Activated CD4-positive, alpha-beta T cell treated with anti-CD3 and anti-CD28 coated beads, Interleukin-2, Interleukin-4, amounts not matched to agents 100 ng/mL and 50 ng/mL, durations not matched to agents 16 hours and 8 hours (primary cell): ENCODE data around the gene NLGN4Y.

Experiments
- DNase-seq: peaks from one replicate; pipeline ENCODE4 v3.0.0-alpha.2; 2020; ENCODE audit warnings: low spot score

NLGN4Y gene

DNA sequence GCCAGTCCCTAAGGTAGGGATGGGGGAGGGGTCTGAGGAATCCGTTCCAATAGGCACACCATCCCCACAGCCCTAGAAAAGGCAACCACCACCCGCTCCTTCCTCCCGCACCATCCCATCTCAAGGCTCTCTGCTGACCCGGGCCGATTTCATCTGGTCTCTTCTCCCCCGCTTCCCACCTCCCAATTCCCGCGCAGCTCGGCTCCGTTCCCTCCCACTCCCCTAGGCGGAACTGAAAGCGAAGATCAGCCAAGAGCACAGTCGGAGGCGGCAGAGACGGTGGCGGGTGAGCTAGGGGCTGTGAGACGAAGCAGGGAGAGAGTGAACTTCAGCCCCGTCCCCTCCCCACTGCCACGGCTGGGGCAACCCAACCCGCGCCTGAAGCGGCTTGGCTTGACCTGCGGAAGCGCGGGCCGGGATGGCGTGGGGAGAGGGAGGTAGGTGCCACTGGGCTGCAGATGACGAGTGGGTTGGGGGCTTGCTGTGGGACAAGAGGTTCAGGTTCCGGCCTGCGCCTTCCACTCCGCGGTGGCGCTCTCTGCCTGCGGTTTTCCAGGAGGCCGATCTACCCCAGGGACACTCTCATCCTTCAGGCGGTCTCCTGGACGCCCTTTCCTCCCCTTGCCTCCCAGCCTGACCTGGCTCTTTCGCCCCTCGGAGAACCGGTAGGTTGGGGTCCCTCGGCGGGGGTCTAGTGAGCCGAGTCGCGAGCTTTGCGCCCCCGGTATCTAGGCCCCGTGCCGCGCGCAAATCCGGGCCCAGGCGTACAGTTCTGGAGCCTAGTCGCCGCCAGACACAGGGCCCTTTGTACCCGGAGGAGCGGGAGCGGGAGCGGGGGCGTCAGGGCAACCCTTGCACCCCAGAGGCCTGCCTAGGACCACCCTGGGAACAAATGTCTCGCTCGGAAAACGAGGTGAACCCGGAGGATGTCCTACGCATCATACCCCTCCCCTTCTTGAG is at the start of gene NLGN4Y:
TSS of gene NLGN4Y (plus strand) at position 258 of the 960 bp plus-strand sequence. CDS start 97,591 bp downstream, outside the sequence.
- DNase-seq, result no peak

DNA sequence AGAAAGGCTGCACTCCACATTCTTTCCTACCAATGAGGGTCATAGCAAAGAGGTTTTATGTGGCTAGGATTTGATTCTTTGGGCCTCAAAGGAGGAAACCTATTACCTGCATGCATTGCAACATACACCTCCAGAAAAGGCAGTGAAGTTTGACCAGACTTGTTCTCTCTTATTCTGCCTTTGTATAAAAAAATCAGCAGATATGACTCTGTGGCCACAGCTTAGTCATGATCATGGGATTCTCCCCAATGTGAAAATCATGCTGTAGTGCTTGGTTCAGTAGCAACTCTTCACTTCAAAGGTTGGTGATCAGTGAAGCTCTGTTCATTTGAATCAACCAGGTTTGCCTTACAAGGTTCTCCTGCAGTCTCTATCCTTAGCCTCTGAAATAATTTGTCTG is 38.4 kb upstream of the NLGN4Y start:
- DNase-seq, result no peak

DNA sequence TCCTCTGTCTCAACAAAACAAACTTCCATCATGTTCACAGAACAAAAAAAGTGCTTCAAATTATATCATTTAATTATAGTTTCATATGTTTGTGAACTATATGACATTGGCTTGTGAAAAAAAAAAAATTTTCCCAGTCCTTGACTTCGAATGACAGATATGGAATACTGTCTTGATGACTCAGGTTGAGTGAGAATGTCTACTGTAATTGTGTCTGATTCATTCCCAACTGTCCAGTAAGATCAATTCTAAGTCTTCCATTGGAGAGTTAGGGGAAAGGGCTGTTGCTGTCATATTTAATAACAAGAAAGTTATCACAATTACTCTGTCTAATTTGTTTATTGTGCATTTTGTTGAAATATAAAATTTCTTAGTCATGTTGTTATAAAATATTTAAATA is 34.1 kb upstream of the NLGN4Y start:
- no peak for DNase-seq

DNA sequence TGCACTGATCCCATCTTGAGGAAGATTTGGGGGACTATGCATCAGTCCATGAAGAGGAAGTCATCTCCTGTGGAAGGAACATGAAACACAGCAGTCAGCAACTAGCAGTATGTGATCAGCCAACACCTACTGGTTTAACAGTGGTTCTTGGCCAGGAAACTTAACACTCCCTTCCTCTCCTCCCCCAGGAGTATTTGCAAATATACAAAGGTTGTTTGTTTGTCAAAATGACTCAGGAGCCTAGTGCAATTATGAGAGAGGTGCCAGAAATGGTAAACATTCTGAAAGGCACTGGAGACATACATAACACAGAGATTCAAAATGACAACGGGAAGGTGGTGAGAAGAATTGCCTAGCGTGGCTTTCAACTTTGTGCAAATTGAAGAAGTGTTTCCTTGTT is 26.3 kb upstream of the NLGN4Y start:
- DNase-seq, result no peak

DNA sequence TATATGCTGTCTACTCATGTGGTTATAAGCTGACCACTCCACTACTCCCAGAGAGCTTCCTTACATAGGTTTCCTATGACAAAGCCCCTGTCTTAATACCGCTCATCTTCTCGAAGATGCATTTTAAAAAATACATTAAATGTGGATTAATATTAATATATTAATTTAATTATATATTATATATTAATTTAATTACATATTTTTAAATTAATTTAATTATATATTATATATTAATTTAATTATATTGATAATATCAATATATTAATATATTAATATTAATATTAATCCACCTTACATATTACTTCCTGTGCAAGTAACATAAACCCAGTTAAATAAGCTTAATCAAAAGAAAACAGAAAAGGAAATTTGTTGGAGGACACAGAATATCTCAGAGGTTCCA is 19.7 kb upstream of the NLGN4Y start:
- DNase-seq, result no peak

DNA sequence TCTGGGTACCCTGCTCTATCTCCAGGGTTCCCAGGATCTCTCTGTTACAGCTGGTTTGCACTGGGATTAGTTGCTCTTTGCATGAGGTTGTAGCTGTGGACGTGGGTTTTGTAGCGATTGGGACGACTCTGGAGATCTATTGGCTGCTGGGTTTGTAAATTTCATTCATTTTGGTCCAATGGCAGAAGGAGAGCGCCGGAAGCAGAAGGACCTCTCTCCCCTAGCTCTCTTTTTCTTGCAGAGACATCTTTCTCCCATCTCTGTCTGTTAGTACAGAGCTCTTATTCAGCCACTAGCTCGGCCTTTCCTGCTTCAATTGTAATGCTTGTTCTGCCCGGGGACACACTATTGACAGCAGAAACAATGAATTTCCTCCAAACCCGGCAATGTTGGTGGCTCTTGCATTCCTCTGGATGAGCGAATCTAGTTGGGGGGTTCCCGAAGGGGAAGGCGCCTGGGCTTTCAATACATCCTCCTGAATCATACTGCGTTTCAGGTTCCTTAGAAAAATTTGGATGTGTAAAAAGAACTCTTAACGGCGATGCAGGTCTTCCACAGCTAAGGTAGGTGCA is 1.9 kb upstream of the NLGN4Y start:
- no peak for DNase-seq

DNA sequence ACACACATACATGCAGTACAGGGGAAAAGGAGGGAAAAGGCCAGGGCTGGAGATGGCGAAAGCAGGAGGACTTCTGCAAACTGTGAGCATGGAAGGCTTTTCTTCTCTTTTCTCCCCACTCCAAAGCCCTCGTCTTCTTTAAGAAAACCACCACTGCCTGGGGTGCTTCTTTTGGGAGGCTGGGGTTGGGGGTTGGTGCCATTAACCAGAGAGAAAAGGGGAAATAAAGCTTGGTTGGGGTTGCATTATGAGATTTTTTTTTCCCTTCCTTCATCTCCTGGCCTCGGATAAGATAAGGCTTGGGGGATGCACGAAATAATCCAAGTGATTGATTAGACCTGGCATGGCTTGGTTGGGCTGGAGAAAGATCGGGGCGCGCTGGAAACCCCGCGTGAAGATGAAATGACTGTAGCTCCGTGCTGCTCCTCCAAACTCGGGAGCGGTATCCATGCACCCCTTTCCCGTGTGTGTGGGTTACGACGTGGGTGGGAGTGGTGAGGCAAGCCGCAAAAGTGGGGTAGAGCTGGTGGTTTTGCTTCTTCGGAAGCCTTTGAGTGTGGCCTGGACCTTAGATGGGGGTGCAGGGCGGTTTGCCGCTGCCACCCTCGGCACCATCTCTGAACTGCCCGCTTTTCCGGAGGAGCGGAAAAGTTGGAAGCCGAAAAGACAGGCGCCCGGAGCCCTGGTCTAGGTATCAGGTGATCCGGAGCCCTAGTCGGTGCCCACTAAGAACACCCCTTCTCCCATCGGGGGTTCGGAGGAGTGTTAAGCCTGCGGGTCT is 648 bp upstream of the NLGN4Y start:
- no peak for DNase-seq

DNA sequence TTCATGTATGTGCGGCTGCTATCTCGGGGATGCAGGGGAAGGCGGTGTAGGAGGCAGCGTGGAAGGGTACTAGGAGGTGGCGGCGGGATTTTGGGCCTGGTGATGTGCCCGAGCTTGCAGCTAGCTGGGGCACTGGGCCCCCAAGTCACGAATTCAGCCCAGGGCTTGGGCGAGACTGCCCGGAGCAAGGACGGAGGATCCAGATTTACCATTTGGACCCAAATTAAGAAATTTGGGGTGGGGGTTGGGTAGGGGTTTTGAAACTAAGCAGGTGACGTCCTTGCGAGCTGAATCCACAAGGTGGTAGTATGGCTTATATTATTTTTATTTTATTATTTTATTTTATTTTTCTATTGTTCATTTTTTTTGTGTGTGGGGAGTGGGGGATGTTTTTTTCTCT is 986 bp downstream of the NLGN4Y start:
- no peak for DNase-seq

DNA sequence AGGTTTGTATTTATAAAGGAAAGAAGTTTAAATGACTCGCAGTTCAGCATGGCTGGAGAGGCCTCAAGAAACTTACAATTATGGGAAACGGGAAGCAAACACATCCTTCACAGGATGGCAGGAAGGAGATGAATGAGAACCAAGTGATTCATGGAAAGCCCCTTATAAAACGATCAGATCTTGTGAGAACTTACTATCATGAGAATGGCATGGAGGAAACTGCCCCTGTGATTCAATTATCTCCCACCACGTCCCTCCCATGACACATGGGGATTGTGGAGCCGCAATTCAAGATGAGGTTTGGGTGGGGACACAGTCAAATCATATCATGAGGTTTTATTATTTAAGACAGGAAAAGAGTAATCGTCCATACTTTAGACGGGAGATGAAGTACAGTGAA is 4.0 kb downstream of the NLGN4Y start:
- no peak for DNase-seq

DNA sequence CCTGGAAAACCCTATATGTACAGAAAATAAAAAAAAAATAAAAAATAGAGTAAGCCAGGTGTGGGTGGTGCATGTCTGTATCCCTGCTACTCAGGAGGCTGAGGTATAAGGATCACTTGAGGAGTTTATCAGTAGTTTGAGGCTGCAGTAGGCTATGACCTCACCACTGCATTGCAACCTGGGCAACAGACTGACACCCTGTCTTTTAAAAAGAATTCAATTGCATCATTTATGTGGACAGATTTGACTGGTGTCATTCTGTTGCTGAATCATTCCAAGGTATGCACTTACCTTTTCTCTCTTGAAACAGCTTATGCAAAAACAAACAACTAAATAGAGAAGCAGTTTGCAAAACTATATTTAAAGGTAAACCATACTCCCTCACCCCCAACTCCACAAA is 12.4 kb downstream of the NLGN4Y start:
- DNase-seq, result no peak

DNA sequence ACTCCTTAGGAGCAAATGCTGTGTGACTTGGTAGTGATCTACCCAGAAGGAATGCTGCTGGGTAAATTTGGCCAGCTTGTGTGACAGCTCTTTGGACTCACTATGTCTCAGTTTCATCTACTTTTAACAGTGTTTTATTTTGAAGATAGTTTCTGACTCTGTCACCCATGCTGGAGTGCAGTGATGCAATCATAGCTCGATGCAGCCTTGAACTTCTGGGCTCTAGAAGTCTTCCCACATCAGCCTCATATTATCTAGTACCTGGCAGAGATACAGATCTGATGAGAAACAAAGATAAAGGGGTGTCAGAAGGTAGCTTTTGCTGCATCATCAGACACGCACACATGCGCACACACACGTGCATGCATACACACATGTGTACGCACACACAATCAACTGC is 19.2 kb downstream of the NLGN4Y start:
- DNase-seq, result no peak

DNA sequence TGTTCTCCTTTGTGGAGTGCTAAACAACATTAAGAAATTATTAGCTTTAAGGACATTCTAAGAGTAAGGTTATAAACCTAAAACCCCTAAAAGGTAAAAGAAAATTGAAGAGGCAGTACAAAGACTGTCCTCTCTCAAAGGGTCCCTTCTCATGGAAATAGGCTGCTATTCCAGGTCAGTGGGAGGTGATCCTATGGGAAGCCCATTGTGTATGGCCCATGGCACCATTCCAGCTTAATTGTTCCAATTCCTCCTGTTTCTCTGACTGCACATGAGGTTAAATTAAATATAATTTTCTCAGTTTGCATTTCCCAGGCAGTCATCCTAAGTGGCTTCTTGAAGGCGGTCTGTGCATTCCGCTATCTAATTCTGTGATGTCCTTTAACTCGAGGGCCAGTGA is 57.0 kb downstream of the NLGN4Y start:
- no peak for DNase-seq

DNA sequence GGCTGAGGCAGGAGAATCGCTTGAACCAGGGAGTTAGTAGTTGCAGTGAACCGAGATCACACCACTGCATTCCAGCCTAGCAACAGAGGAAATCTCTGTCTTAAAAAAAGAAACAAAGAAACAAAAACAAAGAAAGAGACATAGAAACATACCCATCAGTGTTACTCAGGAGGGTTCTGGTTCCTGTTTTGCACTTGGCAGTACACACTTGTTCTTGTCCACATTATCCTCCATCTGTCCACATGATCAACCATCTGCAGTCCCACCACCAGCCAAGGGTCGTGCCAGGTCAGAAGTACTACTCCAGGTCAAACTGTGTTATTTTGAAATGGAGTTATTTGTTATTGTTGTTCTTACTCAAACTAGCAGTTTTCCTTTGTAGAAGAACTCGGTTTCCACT is 62.4 kb downstream of the NLGN4Y start:
- DNase-seq, result no peak

DNA sequence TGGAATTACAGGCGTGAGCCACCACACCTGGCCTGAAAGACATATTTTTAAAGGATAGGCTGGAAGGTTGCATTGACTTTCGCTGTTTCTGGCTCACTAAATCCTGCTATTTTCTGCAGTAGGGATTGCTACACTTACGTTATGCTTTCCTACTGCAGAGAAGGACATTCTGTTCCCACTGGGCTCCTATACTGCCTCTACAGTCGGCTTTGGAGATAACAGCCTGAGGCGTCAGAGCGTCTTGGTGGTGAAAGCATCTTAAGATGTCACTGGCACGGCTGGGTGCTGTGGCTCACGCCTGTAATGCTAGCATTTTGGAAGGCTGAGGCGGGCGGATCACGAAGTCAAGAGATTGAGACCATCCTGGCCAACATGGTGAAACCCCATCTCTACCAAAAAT is 77.0 kb downstream of the NLGN4Y start:
- DNase-seq, result no peak

DNA sequence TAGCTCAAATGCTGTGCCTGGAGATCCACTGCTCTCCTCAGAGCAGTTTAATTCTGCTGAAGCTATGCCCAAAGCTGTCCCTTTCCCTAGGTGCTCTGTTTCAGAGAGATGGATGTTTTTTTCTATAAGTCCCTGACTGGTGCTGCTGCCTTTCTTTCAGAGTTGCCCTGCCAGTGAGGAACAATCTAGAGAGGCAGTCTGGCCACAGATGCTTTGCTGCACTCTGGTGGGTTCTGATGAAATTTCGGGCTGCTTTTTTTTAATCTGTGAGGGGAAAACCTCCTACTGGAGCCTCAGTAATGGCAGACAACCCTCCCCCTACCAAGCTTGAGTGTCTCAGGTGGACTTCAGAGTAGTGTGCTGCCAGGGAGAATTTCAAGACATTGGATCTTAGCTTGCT is 93.3 kb downstream of the NLGN4Y start:
- DNase-seq, result no peak

DNA sequence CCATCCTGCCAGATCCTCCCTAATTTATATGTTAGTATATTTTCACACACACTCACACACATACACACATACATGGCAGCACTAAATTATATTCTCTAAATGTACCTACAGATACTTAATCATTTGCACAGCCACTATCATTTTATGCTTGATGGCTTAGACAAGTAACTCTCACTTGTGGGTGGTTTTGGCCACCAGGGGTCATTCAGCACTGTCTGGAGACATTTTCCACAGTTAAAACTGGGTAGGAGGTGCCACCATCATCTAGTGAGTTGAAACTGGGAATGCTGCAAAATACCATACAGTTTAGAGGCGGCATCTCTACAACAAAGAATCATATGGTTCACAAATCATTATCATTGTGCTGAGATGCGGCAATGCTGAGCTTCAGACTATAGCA is 94.2 kb downstream of the NLGN4Y start:
- DNase-seq, result no peak

DNA sequence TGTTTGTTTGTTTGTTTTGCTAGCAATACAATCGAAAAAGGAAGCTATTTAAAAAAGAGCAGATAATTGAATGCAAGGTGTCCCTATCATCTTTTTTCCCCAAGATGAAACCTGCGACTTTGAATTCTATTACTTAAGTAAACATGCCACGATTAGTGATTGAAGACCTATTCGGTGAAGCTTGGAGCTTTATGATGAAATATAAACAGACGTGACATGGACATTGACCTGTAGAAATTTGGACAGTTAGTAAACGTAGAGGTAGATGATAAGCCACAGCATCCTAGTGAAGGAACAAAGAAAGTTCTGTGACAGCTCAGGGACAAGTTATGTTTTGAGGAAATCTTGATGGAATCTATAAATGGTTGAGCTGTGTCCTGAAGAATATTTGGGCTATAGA is 103.9 kb downstream of the NLGN4Y start:
- DNase-seq, result no peak

DNA sequence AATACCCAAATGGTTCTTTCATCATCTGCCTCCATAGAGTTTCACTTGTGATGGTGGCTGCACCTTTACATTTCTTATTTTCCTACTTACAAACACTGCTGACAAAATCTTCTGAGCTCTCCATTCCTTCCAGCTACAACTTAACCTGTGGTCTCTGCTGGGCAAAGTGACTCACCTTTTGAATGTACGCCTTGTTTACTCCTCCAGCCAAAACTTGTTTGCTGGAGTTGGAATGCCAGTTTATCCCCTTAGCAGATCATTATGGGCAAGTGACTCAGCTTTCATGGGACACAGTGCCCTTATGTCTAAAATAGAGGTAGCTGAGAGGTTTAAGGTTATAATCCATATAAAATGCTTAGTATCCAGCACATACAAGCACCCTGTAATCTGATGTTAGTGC is 107.3 kb downstream of the NLGN4Y start:
- DNase-seq, result no peak

DNA sequence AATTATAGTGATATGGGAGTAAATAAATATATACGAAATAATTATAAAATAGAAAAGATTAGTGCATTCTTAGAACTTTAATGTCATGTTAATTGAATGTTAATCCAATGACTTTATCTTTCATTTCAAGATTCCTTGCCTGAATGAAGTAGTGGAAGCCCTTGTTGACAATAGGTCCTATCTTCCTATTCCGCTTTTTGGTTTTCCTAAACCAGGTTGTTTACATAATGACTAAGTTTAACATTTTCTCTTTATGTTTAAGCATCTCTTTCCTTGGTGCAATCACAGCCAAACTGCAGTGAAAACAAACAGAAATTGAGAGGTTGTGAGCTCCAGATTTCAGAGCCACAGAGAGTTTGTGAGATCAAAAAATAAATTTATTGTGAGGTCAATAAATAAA is 109.4 kb downstream of the NLGN4Y start:
- DNase-seq, result no peak

DNA sequence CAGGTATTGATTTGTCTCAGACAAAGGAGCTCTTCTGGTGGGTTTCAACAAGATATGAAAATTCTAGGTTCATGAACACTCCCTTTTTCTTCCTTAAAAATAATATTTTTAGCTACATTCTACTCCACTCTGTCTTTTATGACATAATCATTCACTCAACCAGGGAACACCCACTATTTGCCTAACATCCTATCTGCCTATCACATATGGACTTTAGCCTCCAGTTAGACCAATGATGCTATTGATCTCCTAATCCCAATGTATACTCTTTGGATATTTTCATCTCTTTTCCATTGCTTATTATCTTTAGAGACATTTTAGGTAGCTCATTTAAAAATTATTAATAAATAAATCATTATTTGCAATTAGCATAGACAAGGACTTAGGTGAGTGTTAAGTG is 110.6 kb downstream of the NLGN4Y start:
- DNase-seq, result no peak

DNA sequence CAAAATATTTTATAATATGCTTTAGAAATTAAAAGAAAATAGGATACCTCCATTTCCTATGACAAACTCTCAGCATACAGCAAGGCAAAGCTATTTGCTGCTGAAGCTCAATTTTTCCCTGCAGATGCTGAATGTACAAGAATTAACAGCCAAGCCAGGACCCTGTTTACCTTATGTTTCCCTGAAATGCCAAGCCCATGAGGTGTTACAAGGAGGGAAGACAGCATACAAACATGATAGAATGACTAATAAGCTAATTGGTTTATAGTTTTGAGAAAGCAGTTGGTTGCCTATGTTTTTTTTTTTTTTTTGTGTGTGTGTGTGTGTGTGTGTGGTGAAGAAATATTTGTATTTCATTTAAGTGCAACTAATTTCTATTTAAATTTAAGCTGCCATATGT is 113.2 kb downstream of the NLGN4Y start:
- DNase-seq, result no peak

DNA sequence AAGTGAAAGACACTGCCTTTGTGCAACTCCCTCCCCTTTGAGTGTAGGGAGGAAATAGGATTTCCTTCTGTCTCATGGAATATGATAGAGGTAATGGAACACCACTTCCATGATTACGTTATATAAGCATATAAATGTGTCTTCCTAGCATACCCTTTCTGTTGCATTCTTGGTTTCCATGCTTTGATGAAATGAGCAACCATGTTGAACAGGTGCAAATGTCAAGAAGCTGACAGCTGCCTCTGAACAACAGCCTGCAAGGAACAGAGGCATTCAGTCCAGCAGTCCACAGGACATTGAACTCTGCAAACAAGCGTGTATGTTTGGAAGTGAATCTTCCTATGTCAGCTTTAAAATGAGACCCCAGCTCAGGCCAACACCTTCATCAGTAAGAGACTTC is 117.5 kb downstream of the NLGN4Y start:
- no peak for DNase-seq
